HG03175 (cell line): ENCODE results near the gene ZNF511.
A peak's percentile ranks its signal among the peaks of the same experiment; 100 is the strongest.
"Not testable (repeated sequence)": the region's sequence is repeated elsewhere in the genome, so short reads cannot be mapped to it uniquely, and the experiment has no call there.

ENCODE experiments used
- ATAC-seq: cut with Tn5 transposase; IDR thresholded peaks from one replicate; pipeline ENCODE4 v1.9.1; 2021; ENCODE audit warnings: mild to moderate bottlenecking, moderate library complexity; ENCODE audit not compliant: unreplicated experiment

Gene ZNF511

GRCh38 chr10:133313192-133313591 is 4.5 kb downstream of the ZNF511 start:
- ATAC-seq: no peak

GRCh38 chr10:133314911-133315310 is 6.2 kb downstream of the ZNF511 start:
- ATAC-seq: no peak

GRCh38 chr10:133315847-133316246 is 7.1 kb downstream of the ZNF511 start:
- ATAC-seq: no peak

DNA sequence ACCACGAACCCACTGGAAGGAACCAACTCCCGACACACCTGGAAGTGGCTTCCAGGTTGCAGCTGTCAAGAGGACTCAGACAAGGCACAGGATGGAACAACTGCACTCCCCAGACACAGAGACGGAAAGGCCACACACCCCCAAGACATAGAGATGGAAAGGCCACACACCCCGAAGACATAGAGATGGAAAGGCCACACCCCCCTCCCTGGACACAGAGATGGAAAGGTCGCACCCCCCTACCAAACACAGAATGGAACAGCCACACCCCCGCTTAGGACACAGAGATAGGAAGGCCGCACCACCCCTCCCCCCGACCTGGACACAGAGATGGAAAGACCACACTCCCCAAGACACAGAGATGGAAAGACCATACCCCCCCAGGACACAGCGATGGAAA is 7.6 kb downstream of the ZNF511 start:
- ATAC-seq: no peak

DNA sequence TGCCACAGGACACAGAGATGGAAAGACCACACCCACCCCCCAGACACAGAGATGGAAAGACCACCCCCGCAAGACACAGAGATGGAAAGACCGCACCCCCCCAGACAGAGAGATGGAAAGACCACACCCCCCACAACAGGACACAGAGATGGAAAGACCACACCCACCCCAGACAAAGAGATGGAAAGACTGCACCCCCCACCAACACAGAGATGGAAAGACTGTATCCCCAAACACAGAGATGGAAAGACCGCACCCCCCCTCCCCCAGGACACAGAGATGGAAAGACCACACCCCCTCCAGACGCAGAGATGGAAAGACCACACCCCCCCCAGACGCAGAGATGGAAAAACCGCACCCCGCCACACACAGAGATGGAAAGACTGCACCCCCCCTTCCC is 8.0 kb downstream of the ZNF511 start:
- ATAC-seq: no peak

DNA sequence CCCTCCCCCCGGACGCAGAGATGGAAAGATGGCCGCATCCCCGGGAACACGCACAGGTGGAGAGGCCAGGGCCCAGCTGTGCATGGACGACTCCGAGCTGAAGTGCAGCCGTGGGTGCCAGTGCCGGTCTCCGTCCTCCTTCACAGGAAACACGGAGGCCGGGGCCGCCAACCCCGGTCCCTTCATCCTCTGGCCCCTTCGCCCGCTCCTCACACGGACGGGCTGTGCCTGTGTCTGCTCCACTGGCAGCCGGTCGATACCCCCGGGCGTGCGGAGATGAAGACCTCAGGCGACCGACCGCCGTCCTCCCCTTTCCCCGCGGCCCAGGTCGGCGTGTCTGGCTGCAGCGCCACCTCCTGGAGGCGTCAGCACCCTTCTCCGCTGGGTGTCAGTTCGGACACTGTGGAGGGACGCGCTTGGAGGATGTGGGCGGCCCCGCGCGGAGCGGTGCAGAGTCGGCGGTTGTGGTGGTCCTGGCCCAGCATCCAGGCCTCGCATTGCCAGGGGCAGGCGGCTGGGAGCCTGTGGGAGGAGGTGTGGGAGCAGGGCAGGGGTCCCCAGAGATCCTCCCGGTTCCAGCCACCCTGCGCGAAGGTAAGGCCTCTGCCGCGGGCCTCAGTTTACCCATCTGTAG is 9.9 kb downstream of the ZNF511 start:
- peak; percentile 82 for ATAC-seq

DNA sequence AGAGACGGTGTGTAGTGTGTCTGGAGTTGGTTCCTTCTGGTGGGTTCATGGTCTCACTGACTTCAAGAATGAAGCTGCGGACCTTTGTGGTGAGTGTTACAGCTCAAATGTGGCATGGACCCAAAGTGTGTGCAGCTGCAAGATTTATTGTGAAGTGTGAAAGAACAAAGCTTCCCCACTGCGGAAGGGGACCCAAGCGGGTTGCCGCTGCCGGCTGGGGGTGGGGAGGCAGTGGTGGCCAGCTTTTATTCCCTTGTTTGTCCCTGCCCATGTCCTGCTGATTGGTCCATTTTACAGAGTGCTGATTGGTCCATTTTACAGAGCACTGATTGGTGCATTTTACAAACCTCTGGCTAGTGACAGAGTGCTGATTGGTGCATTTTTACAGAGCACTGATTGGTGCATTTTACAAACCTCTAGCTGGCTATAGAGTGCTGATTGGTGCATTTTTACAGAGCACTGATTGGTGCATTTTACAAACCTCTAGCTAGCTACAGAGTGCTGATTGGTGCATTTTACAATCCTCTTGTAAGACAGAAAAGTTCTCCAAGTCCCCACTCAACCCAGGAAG is 12.2 kb downstream of the ZNF511 start:
- not testable (repeated sequence) for ATAC-seq

GRCh38 chr10:133322064-133322709 is 13.5 kb downstream of the ZNF511 start:
- ATAC-seq: not testable (repeated sequence)

- no peak for ATAC-seq
Measured at GRCh38 chr10:133324198-133324792, 15.6 kb downstream of the ZNF511 start.

DNA sequence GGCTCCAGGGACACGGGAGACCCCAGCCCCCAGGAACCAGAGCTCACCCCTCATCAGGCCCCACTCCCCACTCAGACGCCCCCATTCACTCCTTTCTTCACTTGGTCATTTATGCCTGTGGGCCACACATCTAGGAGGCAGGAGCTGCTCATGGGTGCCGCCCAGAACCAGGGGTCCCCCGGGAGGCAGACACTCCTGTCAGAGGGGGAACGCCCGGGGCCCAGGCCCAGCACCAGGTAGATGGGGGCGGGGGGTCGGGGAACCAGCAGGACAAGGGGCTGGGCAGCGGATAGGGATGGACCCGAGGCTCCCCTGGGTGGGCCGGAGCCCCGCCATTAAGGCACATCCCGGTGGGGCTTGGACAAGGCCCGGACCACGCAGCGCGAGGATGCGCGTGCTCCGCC is 16.1 kb downstream of the ZNF511 start:
- no peak for ATAC-seq

GRCh38 chr10:133325440-133326222 is 16.9 kb downstream of the ZNF511 start:
- no peak for ATAC-seq

GRCh38 chr10:133326223-133326551 is 17.5 kb downstream of the ZNF511 start:
- no peak for ATAC-seq

DNA sequence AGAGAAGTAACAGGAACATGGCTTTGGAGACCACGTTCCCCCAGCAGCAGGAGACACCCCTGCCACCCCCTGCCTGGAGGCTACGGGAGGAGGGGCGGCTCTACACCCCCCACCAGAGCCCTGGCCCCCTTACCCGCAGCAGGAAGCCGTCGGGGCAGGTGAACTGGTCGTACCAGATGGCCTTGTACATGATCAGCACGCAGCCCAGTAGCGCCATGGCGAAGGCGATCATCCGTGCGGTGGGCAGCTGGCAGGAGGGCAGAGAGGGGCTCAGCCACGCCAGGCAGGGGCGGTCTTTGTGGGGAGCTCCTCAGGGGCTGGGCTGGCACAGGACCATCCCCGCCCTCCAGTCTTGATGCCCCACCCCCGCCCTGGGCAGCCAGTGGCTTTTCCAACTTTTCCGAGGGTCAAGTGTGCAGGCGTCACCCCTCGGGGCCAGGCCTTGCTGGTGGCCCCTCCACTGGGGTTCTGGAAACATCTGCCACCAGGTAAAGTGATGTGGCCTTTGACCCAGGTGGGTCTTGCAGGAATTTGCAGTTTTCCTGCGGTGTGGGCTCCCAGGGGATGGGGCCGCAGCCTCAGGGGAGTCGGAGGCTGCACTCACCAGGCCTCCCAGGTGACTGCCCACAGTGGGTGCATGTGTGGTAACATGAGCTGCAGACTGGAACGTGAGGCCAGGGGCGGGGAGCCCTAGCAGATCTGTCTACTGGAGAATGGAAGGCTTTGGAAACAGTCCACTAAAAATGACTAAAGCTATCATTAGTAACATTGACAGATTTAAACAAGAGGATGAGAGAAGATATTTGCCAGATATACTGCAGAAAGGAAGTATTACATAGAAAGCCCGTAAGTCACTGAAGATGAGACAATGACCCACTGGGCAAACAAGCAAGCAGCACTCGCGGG is 18.3 kb downstream of the ZNF511 start:
- no peak for ATAC-seq

- no peak for ATAC-seq
Measured at GRCh38 chr10:133327651-133328357, 19.1 kb downstream of the ZNF511 start.

- no peak for ATAC-seq
Measured at GRCh38 chr10:133328358-133329343, 19.9 kb downstream of the ZNF511 start.

DNA sequence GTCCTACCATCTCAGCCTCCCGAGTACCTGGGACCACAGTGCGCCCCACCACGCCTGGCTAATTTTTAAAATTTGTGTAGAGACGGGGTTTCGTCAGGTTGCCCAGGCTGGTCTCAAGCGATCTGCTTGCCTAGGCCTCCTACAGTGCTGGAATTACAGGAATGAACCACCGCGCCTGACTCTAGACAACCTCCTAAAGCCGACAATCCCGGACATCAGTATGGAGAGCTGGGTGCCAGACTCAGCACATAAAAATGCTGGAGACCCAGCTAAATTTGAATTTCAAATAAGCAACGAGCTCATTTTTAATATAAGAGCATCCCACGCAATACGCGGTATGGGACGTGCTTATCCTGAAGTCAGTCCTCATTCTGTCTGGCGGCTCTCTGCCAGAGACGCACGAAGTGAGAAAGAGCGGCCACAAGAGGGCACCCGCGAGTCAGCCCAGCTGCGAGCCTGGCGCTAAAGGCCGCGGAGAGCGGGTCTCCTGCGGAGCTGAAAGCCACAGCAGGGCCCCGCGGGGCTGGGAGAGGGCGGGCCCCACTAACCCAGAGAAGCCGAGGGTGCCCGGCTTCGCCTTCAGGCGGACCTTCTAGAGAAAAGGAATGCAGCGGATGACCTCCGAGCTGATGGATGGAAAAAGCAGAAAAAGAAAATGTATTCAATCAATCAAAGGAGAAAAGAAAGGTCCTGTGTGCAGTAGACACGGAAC is 20.9 kb downstream of the ZNF511 start:
- peak; percentile 83 for ATAC-seq

DNA sequence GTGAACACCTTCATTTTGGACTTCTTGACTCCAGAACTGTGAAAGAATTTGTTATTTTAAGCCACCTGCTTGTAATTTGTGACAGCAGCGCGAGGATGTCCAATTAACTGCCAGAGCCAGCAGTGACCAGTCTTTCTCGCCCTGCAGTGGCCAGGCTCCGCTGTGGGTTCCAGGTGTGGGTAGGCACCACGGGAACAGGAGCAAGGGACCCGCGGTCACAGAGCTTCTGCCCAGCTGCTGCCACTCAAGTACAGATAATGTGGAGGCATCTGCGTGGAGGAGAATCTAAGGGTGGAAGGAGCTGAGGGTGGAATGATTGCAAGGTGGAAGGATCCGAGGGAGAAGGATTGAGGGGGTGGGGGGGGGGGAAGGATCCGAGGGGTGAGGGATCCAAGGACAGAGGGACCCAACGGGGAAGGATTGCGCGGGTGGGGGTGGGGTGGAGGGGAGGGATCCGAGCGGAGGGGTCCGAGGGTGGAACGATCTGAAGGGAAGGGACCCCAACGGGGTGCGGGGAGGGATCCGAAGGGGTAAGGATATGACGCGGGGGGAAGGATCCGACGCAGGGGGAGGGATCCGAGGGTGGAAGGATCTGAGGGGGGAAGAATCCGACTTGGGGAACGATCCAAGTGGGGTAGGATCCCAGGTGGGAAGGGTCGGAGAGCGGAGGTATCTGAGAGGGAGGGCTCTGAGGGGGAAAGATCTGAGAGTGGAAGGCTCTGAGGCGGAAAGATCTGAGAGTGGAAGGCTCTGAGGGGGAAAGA is 24.4 kb downstream of the ZNF511 start:
- no peak for ATAC-seq
